ENCODE results near the gene PSMF1.

DNA sequence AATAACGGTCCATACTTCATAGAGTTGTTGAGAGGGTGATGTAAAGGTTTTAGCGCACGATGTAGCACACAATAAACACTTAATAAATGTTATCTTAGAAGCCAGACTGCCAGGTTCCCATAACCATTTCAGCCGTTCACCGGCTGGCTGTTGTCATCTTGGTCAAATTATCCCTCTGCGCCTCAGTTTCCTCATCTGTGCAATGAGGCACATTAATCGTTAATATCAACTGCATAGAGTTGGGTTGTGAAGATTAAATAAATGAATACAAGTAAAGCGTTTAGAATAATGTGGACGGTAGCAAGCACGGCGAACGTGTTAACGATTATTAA lies 432 bp upstream of the PSMF1 start:
- TF ChIP-seq, protein P1, sequence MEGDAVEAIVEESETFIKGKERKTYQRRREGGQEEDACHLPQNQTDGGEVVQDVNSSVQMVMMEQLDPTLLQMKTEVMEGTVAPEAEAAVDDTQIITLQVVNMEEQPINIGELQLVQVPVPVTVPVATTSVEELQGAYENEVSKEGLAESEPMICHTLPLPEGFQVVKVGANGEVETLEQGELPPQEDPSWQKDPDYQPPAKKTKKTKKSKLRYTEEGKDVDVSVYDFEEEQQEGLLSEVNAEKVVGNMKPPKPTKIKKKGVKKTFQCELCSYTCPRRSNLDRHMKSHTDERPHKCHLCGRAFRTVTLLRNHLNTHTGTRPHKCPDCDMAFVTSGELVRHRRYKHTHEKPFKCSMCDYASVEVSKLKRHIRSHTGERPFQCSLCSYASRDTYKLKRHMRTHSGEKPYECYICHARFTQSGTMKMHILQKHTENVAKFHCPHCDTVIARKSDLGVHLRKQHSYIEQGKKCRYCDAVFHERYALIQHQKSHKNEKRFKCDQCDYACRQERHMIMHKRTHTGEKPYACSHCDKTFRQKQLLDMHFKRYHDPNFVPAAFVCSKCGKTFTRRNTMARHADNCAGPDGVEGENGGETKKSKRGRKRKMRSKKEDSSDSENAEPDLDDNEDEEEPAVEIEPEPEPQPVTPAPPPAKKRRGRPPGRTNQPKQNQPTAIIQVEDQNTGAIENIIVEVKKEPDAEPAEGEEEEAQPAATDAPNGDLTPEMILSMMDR (IDR thresholded peaks at IDR 0.05; ENCODE audit: low read depth, low read length, missing input control), result no peak
- TF ChIP-seq SP1 (IDR thresholded peaks at IDR 0.05) (no peak), ZBTB33 (IDR thresholded peaks at IDR 0.05) (no peak), RAD21 (IDR thresholded peaks at IDR 0.05) (no peak), MAX (IDR thresholded peaks at IDR 0.05) (no peak), GABPA (IDR thresholded peaks at IDR 0.05 in 1 of 2, conservative IDR thresholded peaks at IDR 0.05 in 1 of 2) (no peak), EGR1 (IDR thresholded peaks at IDR 0.05; ENCODE audit: low read depth in 2 of 2) (no peak), YY1 (IDR thresholded peaks at IDR 0.05) (no peak), RXRA (IDR thresholded peaks at IDR 0.05) (no peak), JUND (IDR thresholded peaks at IDR 0.05) (no peak), TAF1 (conservative IDR thresholded peaks at IDR 0.05) (no peak)
- TF ChIP-seq, protein P2, sequence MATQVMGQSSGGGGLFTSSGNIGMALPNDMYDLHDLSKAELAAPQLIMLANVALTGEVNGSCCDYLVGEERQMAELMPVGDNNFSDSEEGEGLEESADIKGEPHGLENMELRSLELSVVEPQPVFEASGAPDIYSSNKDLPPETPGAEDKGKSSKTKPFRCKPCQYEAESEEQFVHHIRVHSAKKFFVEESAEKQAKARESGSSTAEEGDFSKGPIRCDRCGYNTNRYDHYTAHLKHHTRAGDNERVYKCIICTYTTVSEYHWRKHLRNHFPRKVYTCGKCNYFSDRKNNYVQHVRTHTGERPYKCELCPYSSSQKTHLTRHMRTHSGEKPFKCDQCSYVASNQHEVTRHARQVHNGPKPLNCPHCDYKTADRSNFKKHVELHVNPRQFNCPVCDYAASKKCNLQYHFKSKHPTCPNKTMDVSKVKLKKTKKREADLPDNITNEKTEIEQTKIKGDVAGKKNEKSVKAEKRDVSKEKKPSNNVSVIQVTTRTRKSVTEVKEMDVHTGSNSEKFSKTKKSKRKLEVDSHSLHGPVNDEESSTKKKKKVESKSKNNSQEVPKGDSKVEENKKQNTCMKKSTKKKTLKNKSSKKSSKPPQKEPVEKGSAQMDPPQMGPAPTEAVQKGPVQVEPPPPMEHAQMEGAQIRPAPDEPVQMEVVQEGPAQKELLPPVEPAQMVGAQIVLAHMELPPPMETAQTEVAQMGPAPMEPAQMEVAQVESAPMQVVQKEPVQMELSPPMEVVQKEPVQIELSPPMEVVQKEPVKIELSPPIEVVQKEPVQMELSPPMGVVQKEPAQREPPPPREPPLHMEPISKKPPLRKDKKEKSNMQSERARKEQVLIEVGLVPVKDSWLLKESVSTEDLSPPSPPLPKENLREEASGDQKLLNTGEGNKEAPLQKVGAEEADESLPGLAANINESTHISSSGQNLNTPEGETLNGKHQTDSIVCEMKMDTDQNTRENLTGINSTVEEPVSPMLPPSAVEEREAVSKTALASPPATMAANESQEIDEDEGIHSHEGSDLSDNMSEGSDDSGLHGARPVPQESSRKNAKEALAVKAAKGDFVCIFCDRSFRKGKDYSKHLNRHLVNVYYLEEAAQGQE (IDR thresholded peaks at IDR 0.05), result no peak
- TF ChIP-seq, protein P3, sequence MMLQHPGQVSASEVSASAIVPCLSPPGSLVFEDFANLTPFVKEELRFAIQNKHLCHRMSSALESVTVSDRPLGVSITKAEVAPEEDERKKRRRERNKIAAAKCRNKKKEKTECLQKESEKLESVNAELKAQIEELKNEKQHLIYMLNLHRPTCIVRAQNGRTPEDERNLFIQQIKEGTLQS (IDR thresholded peaks at IDR 0.05), result no peak
